HepG2 (cell line): ENCODE measurements around the gene FAM174C. TPM values are rescaled to one million over a fixed set of nuclear protein-coding genes. Genes with fewer than 3 reads are reported as not detected.
A peak's percentile ranks its signal among the peaks of the same experiment; 100 is the strongest.

Experiments used
- CERS6 ChIP-seq: sonication (generic); formaldehyde crosslinking; IDR thresholded peaks from 2 replicates; pipeline ENCODE4 v1.5.0; 2020; ENCODE audit warnings: missing genetic modification reagents
- CREB1 ChIP-seq, 2 experiments: fragments of 450-650 bp in 1 of 2; IDR thresholded peaks; 2 replicates each; pipeline ENCODE4 v1.6.1; 2016 to 2017; ENCODE audit warnings: control low read depth in 1 of 2, mild to moderate bottlenecking in 1 of 2, missing compliant biosample characterization in 1 of 2, missing genetic modification characterization in 1 of 2
- ELF3 ChIP-seq: IDR thresholded peaks from 2 replicates; pipeline ENCODE4 v1.6.1; 2016; ENCODE audit warnings: missing genetic modification reagents, missing compliant biosample characterization
- FOXO1 ChIP-seq: sonication (generic); formaldehyde crosslinking; IDR thresholded peaks from 2 replicates; pipeline ENCODE4 v1.4.0; 2020; ENCODE audit warnings: missing genetic modification reagents
- HBP1 ChIP-seq: IDR thresholded peaks from 2 replicates; pipeline ENCODE4 v1.6.1; 2016; ENCODE audit warnings: low read depth, control low read depth
- HIC2 ChIP-seq: sonication (generic); formaldehyde crosslinking; IDR thresholded peaks from 2 replicates; pipeline ENCODE4 v1.9.0; 2022; ENCODE audit warnings: low read depth, missing genetic modification reagents
- HNF4G ChIP-seq, 2 experiments: sonication (generic) in 1 of 2; formaldehyde crosslinking in 1 of 2; IDR thresholded peaks; 2 replicates each; pipeline versions ENCODE4 v1.4.0 to v1.6.1; 2011 to 2020; ENCODE audit warnings: borderline replicate concordance in 2 of 2, low read depth in 2 of 2, mild to moderate bottlenecking in 2 of 2, low read length in 1 of 2, missing genetic modification reagents in 1 of 2, moderate library complexity in 1 of 2
- KLF9 ChIP-seq: IDR thresholded peaks from 2 replicates; pipeline ENCODE4 v1.6.1; 2016; ENCODE audit warnings: low read depth
- NCOA2 ChIP-seq: sonication (generic); formaldehyde crosslinking; IDR thresholded peaks from 2 replicates; pipeline ENCODE4 v1.8.0; 2022; ENCODE audit warnings: inconsistent platforms
- POLR2A ChIP-seq, 2 experiments: IDR thresholded peaks; 2 replicates each; pipeline ENCODE4 v1.6.1; 2011; ENCODE audit warnings: low read depth in 2 of 2, low read length in 2 of 2, mild to moderate bottlenecking in 1 of 2, moderate library complexity in 1 of 2; ENCODE audit not compliant: insufficient read depth in 1 of 2
- SIN3B ChIP-seq: fragments of 150-350 bp; IDR thresholded peaks from 2 replicates; pipeline ENCODE4 v1.6.1; 2014; ENCODE audit warnings: low read length
- SOX13 ChIP-seq, 3 experiments: fragments of 450-650 bp in 1 of 3; sonication (generic) in 1 of 3; formaldehyde crosslinking in 1 of 3; IDR thresholded peaks in 2 of 3; conservative IDR thresholded peaks in 1 of 3; 2 replicates each; pipeline versions ENCODE4 v1.5.0 to v1.6.1; 2016 to 2020; ENCODE audit warnings: antibody characterized with exemption in 1 of 3, mild to moderate bottlenecking in 1 of 3, missing compliant biosample characterization in 1 of 3, missing genetic modification reagents in 1 of 3, moderate library complexity in 1 of 3
- TBX2 ChIP-seq: sonication (generic); formaldehyde crosslinking; IDR thresholded peaks from 2 replicates; pipeline ENCODE4 v1.5.0; 2020; ENCODE audit warnings: missing genetic modification reagents, mild to moderate bottlenecking, borderline replicate concordance
- ZBTB26 ChIP-seq: IDR thresholded peaks from 2 replicates; pipeline ENCODE4 v1.6.1; 2016; ENCODE audit warnings: missing compliant biosample characterization, missing genetic modification reagents, borderline replicate concordance
- ZGPAT ChIP-seq: IDR thresholded peaks from 2 replicates; pipeline ENCODE4 v1.6.1; 2016; ENCODE audit warnings: mild to moderate bottlenecking
- ZMYM4 ChIP-seq: sonication (generic); formaldehyde crosslinking; IDR thresholded peaks from 2 replicates; pipeline ENCODE4 v1.8.1; 2023; ENCODE audit warnings: mild to moderate bottlenecking, missing genetic modification reagents
- ZNF24 ChIP-seq: fragments of 450-650 bp; IDR thresholded peaks from 2 replicates; pipeline ENCODE4 v1.6.1; 2017; ENCODE audit warnings: antibody characterized with exemption, mild to moderate bottlenecking
- ZNF326 ChIP-seq: sonication (generic); formaldehyde crosslinking; IDR thresholded peaks from 2 replicates; pipeline ENCODE4 v1.4.0; 2020; ENCODE audit warnings: missing genetic modification reagents, borderline replicate concordance
- ZNF629 ChIP-seq: sonication (generic); formaldehyde crosslinking; conservative IDR thresholded peaks from 2 replicates; pipeline ENCODE4 v1.5.0; 2020; ENCODE audit warnings: missing genetic modification reagents
- polyA plus RNA-seq, 8 experiments: library from polyadenylated mRNA; depleted of rRNA in 3 of 8; stranded (reverse) in 7 of 8; unstranded in 1 of 8; fragments of >200 nt; fragmentation: Illumina TruSeq in 4 of 8; extraction: Trizol in 4 of 8; gene quantifications; 2 replicates each; pipeline versions ENCODE4 v1.2.1 to v1.2.3, GENCODE V29; 2011 to 2016; ENCODE audit warnings: low read depth in 4 of 8, missing spikeins in 1 of 8, mixed read lengths in 1 of 8; ENCODE audit not compliant: insufficient read depth in 1 of 8
- total RNA-seq, 5 experiments: library from RNA; depleted of rRNA; stranded (reverse); fragments of >200 nt; fragmentation: Illumina TruSeq; extraction: Trizol; gene quantifications; 2 replicates each; pipeline ENCODE4 v1.2.3, GENCODE V29; 2016; ENCODE audit warnings: low read depth in 1 of 5

The FAM174C gene
- total and polyA plus RNA-seq, 2 of the 13 experiments (the other 11 are each of a cell fraction or from before 2014, with no cell fraction given): 19.5 to 31.3 TPM

- no peak for TF ChIP-seq HNF4G (IDR thresholded peaks at IDR 0.05; ENCODE audit: borderline replicate concordance, low read depth, low read length)
- TF ChIP-seq HNF4G (CRISPR knock-in tag; IDR thresholded peaks at IDR 0.05; ENCODE audit: borderline replicate concordance, low read depth): no peak; the same call in 1 of the 2 replicates
- peak; percentile 84 for TF ChIP-seq ZGPAT (CRISPR knock-in tag)
- 0 out of 2 replicates have a peak, but pooled peaks have one; percentile 14 for TF ChIP-seq ZNF629 (CRISPR knock-in tag)
- TF ChIP-seq HIC2 (CRISPR knock-in tag): peak; percentile 78
- TF ChIP-seq SOX13 (IDR thresholded peaks at IDR 0.05): no peak
- TF ChIP-seq SOX13 (CRISPR knock-in tag; conservative IDR thresholded peaks at IDR 0.05 in 1 of 2, IDR thresholded peaks at IDR 0.05 in 1 of 2): peak in 1 of 2 experiments; percentile 60; a peak in 2 of 4 replicates
- TF ChIP-seq NCOA2 (CRISPR knock-in tag): no peak; the same call in none of the 2 replicates
- TF ChIP-seq CREB1 (IDR thresholded peaks at IDR 0.05): no peak
- no peak for TF ChIP-seq CREB1 (CRISPR knock-in tag; IDR thresholded peaks at IDR 0.05)
- no peak for TF ChIP-seq HBP1 (CRISPR knock-in tag)
- no peak for TF ChIP-seq POLR2A (IDR thresholded peaks at IDR 0.05; ENCODE audit: insufficient read depth in 1 of 2, low read depth in 2 of 2, low read length in 2 of 2)
- TF ChIP-seq FOXO1 (CRISPR knock-in tag): 0 out of 2 replicates have a peak, but pooled peaks have one; percentile 6
- TF ChIP-seq ZNF326 (CRISPR knock-in tag): no peak
- no peak for TF ChIP-seq SIN3B
- no peak for TF ChIP-seq ELF3 (CRISPR knock-in tag)
- TF ChIP-seq ZMYM4 (CRISPR knock-in tag): peak; percentile 7; the same call in 1 of the 2 replicates
- no peak for TF ChIP-seq ZNF24
- peak; percentile 64 for TF ChIP-seq TBX2 (CRISPR knock-in tag)
- no peak for TF ChIP-seq ZBTB26 (CRISPR knock-in tag)
- no peak for TF ChIP-seq CERS6 (CRISPR knock-in tag)
- peak; percentile 48; the same call in 1 of the 2 replicates for TF ChIP-seq KLF9 (CRISPR knock-in tag)
These were observed 9.0 kb upstream of the FAM174C start (continued) for GRCh38 chr19:1266129-1266915.
